DND-41 (cell line): ENCODE results near the gene DGKI.

Experiments used
- ATAC-seq: fragments of 200-7000 bp; cut with Tn5 transposase; 3 replicates; pipeline ENCODE4 v1.9.1; 2021; ENCODE audit warnings: low read depth; ENCODE audit not compliant: insufficient read depth
- DNase-seq: peaks from one replicate; pipeline ENCODE4 v3.0.0-alpha.2; 2020
- H2AFZ ChIP-seq: 2 replicates; pipeline ENCODE4 v1.6.0; 2012; ENCODE audit warnings: low read depth, low read length
- H3K27ac ChIP-seq: 2 replicates; pipeline ENCODE4 v1.5.1; 2012; ENCODE audit warnings: low read length, inconsistent platforms
- H3K27me3 ChIP-seq: fragments of 200-600 bp; sonication (generic); 2 replicates; pipeline ENCODE4 v1.6.0; 2012; ENCODE audit warnings: low read length, mild to moderate bottlenecking, inconsistent platforms; ENCODE audit not compliant: insufficient read depth, poor library complexity
- H3K36me3 ChIP-seq: 2 replicates; pipeline ENCODE4 v1.5.1; 2012; ENCODE audit warnings: low read length, inconsistent platforms; ENCODE audit not compliant: insufficient read depth
- H3K4me1 ChIP-seq: 2 replicates; pipeline ENCODE4 v1.5.1; 2012; ENCODE audit warnings: mild to moderate bottlenecking, low read length; ENCODE audit not compliant: insufficient read depth
- H3K4me2 ChIP-seq: 2 replicates; pipeline ENCODE4 v1.6.0; 2012; ENCODE audit warnings: mild to moderate bottlenecking, moderate library complexity, low read length, inconsistent platforms; ENCODE audit not compliant: insufficient read depth
- H3K4me3 ChIP-seq, 2 experiments: fragments of 200-600 bp in 1 of 2; shearing (Covaris generic) in 1 of 2; 2 replicates each; pipeline ENCODE4 v1.5.1; 2012 to 2016; ENCODE audit warnings: inconsistent platforms in 2 of 2, low read length in 2 of 2, mild to moderate bottlenecking in 2 of 2, low read depth in 1 of 2, moderate library complexity in 1 of 2
- H3K79me2 ChIP-seq: 2 replicates; pipeline ENCODE4 v1.6.0; 2012; ENCODE audit warnings: low read length, inconsistent platforms; ENCODE audit not compliant: insufficient read depth
- H3K9ac ChIP-seq: 2 replicates; pipeline ENCODE4 v1.6.0; 2012; ENCODE audit warnings: low read depth, mild to moderate bottlenecking, inconsistent platforms, low read length, moderate library complexity
- H3K9me3 ChIP-seq: 2 replicates; pipeline ENCODE4 v1.5.1; 2012; ENCODE audit warnings: low read length, moderate library complexity, mild to moderate bottlenecking, inconsistent platforms; ENCODE audit not compliant: insufficient read depth, severe bottlenecking
- H4K20me1 ChIP-seq: 2 replicates; pipeline ENCODE4 v1.6.0; 2012; ENCODE audit warnings: low read length; ENCODE audit not compliant: insufficient read depth
- CTCF ChIP-seq: IDR thresholded peaks from 2 replicates; pipeline ENCODE4 v1.5.1; 2012; ENCODE audit warnings: borderline replicate concordance, low read length, moderate library complexity, mild to moderate bottlenecking; ENCODE audit not compliant: poor library complexity, severe bottlenecking; ENCODE audit errors: extremely low read depth
- EZH2 ChIP-seq: IDR thresholded peaks from 3 replicates; pipeline ENCODE4 v1.6.1; 2012; ENCODE audit warnings: borderline replicate concordance, low read depth, mild to moderate bottlenecking, moderate library complexity, low read length, inconsistent platforms; ENCODE audit not compliant: severe bottlenecking

Gene DGKI

DNA sequence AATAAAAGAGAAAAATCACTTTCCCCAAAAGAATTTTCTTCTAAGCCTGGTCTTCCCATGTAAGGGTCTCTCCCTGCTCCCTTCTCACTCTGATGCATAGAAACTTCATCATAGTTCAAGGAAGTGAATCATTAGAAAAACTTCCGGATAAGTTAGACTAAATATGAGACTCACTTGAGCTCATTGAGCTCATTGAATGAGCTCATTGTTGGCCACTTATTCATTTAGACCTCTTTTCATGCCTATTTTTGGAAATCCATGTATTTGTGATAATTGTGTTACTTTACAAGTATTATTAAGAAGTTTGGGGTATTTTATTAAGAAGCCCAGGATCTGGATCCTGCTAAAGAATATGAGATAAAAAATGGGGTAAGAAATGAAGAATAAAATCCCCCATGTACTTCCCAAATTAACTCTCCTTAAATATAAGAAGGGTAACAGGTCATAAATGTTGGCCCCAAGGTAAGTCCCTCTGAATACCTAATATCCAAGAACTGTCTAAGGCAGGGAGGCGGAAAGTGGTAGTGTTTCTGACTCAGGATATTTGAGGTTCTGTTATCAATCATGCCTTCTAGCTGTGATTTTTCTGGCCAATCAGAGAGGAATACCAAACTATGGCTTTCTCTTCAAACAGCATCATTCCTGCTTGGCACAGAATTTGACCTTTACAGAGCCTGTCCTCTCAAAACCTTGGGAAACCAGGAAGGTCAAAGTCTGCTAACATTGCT, 266.7 kb downstream of the DGKI start:
- Histone ChIP-seq H3K9ac (no peak overlapping the region), H3K4me2 (no peak overlapping the region)

DNA sequence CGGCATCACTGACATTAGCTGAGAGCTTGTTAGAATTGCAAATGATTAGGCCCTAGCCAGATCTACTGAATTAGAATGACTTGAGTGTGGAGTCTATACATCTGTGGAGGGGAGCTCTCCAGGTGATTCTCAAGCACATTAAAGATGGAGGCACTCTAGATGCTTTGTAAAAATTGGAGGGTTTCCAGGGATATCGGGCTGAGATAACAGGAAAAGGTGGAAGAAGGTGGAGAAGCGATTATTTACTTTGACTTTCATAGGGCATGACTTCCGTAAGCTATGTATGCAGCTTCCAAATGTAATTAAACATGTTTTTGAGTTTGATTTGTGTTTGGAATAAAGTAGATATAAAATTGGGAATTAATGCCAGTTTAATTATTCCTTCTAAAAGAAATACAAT, 268.2 kb downstream of the DGKI start:
- H3K4me3 ChIP-seq, result no peak overlapping the region
- TF ChIP-seq EZH2 (no peak), CTCF (no peak)
- no peaks in the 10 kb centered on the region for H3K79me2 ChIP-seq
- no peak overlapping the region for H3K27ac ChIP-seq
- ATAC-seq, result no peak
- H3K9me3 ChIP-seq, result no peaks in the 10 kb centered on the region
- H2AFZ ChIP-seq, result no peak overlapping the region
- H3K36me3 ChIP-seq, result no peaks in the 10 kb centered on the region
- no peak overlapping the region for H3K9ac ChIP-seq
- no peaks in the 10 kb centered on the region for H3K27me3 ChIP-seq
- DNase-seq, result no peak
- H4K20me1 ChIP-seq, result no peaks in the 10 kb centered on the region
- H3K4me2 ChIP-seq, result no peak overlapping the region
- no peaks in the 10 kb centered on the region for H3K4me1 ChIP-seq

More for the DNA sequence above, 266.7 kb downstream of the DGKI start:
- Histone ChIP-seq H3K27me3 (no peaks in the 10 kb centered on the region), H3K9me3 (no peaks in the 10 kb centered on the region), H3K4me3 (no peak overlapping the region), H3K4me1 (no peaks in the 10 kb centered on the region), H3K27ac (no peak overlapping the region), H3K79me2 (no peaks in the 10 kb centered on the region), H3K36me3 (no peaks in the 10 kb centered on the region), H2AFZ (no peak overlapping the region), H4K20me1 (no peaks in the 10 kb centered on the region)
- no peak for TF ChIP-seq EZH2
- no peak for TF ChIP-seq CTCF
- DNase-seq, result no peak
- no peak for ATAC-seq

- Histone ChIP-seq H3K4me3 (no peak overlapping the region), H3K9ac (no peak overlapping the region), H3K27ac (no peak overlapping the region), H3K4me1 (no peaks in the 10 kb centered on the region), H4K20me1 (no peaks in the 10 kb centered on the region), H3K79me2 (no peaks in the 10 kb centered on the region), H3K27me3 (no peaks in the 10 kb centered on the region), H3K36me3 (no peaks in the 10 kb centered on the region), H3K9me3 (no peaks in the 10 kb centered on the region), H3K4me2 (no peak overlapping the region), H2AFZ (no peak overlapping the region)
- TF ChIP-seq EZH2 (no peak), CTCF (no peak)
- DNase-seq, result no peak
- no peak for ATAC-seq
Observed at GRCh38 chr7:137577184-137577583, 269.6 kb downstream of the DGKI start.
